ENCODE data around the gene NRIP2.
"Not testable (repeated sequence)": the region's sequence is repeated elsewhere in the genome, so short reads cannot be mapped to it uniquely, and the experiment has no call there.

Gene NRIP2, protein sequence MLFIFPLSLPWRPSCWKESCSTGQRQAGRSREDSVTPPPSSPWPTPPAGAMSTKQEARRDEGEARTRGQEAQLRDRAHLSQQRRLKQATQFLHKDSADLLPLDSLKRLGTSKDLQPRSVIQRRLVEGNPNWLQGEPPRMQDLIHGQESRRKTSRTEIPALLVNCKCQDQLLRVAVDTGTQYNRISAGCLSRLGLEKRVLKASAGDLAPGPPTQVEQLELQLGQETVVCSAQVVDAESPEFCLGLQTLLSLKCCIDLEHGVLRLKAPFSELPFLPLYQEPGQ

GRCh38 chr12:2834581-2835491, at the start of gene NRIP2:
Gene NRIP2 (minus strand): TSS chr12:2835035. CDS start chr12:2834983, 52 bp downstream.
- DNase-seq (ENCODE audit: low read depth) = no peak

DNA sequence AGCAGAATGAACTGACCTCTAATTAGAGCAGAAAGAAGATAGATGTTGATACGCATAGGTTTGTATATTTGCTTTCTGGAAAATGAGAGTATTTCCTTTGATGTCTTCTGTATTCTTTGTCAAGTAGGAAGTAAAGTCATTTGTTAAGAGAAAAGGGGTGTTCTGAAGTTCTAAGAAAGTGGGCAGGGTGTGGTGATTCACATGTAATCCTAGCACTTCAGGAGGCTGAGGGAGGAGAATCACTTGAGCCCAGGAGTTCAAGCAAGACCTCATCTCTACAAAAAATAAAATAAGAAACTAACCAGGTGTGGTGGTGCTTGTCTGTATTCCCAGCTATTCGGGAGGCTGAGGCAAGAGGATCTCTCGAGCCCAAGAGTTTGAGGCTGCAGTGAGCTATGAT, 45.0 kb upstream of the NRIP2 start:
- no peak for DNase-seq (ENCODE audit: low read depth)

DNA sequence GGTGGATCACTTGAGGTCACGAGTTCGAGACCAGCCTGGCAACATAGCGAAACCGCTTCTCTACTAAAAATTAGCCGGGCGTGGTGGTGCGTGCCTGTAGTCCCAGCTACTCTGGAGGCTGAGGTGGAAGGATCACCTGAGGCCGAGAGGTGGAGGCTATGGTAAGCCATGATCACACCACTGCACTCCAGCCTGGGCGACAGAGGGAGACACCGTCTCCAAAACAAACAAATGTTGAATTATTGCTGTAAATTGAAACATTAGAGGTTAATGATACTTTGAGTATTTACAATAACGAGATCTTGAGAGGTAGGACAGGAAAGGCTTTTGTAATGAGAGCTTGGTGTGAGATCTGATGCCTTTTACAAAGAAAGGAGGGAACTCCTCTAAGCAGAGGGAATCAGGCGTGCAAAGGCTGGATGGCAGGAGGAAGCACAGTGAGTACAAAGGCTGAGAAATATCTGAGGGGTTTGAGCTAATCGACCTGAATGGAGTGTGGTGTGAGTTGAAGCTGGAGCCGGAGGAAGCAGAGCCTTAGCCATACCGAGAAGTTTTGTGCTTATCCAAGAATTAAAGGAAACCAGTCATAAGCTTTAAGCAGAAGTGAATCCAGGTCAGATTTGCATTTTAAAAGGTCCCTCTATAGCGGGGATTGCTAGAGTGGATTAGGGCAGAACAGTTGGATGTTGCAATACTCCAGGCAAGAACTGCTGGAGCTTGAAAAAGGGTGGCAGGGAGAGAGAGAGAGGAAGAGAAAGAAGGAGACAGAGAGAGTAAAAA, 43.3 kb upstream of the NRIP2 start:
- DNase-seq (ENCODE audit: low read depth) = no peak

GRCh38 chr12:2877047-2877952, 42.5 kb upstream of the NRIP2 start, which contains the start of the genes FOXM1 and RHNO1:
Gene FOXM1 (minus strand): TSS chr12:2877174. CDS start chr12:2874478, 2,696 bp downstream.
Gene RHNO1 (plus strand): TSS chr12:2877223. CDS start chr12:2885367, 8,144 bp downstream.
- peak; percentile 75 for DNase-seq (ENCODE audit: low read depth)

- no peak for DNase-seq (ENCODE audit: low read depth)
Measured at GRCh38 chr12:2876431-2877046, 41.7 kb upstream of the NRIP2 start.

DNA sequence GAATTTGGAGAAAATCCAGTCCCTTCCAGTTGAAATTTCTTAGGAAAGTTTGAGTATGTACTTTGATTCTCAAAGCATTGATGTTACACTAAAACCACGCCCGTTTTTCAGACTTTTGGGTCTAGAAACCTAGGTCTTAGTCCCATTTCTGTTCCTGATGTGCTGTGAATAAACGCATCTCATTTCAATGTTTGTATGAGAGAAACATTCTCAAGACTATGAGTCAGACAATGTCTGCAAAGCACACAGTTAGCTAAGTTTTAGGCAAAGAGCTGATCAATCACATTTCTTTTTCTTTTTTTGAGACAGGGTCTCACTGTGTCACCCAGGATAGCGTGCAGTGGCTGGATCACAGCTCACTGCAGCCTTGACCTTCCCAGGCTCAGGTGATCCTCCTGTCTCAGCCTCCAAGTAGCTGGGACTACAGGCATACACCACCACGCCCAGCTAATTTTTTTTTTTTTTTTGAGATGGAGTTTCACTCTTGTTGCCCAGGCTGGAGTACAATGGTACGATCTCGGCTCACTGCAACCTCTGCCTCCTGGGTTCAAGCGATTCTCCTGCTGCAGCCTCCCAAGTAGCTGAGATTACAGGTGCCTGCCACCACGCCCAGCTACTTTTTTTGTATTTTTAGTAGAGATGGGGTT, 34.3 kb upstream of the NRIP2 start:
- not testable (repeated sequence) for DNase-seq (ENCODE audit: low read depth)

- no peak for DNase-seq (ENCODE audit: low read depth)
Measured at GRCh38 chr12:2864198-2864597, 29.4 kb upstream of the NRIP2 start.

DNA sequence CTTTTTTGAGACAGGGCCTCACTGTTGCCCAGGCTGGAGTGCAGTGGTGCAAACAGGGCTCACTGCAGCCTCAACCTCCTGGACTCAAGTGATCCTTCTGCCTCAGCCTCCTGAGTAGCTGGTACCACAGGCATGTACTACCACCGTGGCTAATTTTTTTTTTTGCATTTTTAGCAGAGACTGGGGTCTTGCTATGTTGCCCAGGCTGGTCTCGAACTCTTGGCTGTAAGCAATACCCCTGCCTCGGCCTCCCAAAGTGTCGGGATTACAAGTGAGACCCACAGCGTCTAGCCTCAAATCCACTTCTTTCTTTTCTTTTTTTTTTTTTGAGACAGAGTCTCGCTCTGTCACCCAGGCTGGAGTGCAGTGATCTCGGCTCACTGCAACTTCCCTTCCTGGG, 28.6 kb upstream of the NRIP2 start:
- not testable (repeated sequence) for DNase-seq (ENCODE audit: low read depth)

GRCh38 chr12:2862876-2863275, 28.0 kb upstream of the NRIP2 start:
- DNase-seq (ENCODE audit: low read depth) = no peak

DNA sequence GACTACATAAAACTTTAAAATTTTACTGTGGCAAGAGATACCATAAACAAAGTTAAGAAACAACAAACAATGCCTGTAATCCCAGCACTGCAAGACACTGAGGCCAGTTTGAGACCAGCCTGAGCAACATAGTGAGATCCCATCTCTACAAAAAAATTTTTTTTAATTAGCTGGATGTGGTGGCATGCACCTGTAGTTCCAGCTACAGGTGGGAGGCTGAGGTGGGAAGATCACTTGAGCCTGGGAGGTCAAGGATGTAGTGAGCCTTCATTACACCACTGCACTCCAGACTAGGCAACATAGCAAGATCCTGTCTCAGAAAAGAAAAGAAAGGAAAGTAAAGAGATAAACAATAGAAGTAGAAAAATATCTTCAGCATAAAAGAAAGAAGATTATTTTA, 25.3 kb upstream of the NRIP2 start:
- no peak for DNase-seq (ENCODE audit: low read depth)

GRCh38 chr12:2858944-2859421, 24.1 kb upstream of the NRIP2 start:
- no peak for DNase-seq (ENCODE audit: low read depth)

GRCh38 chr12:2858334-2858733, 23.5 kb upstream of the NRIP2 start:
- no peak for DNase-seq (ENCODE audit: low read depth)

GRCh38 chr12:2857576-2857975, 22.7 kb upstream of the NRIP2 start:
- no peak for DNase-seq (ENCODE audit: low read depth)

DNA sequence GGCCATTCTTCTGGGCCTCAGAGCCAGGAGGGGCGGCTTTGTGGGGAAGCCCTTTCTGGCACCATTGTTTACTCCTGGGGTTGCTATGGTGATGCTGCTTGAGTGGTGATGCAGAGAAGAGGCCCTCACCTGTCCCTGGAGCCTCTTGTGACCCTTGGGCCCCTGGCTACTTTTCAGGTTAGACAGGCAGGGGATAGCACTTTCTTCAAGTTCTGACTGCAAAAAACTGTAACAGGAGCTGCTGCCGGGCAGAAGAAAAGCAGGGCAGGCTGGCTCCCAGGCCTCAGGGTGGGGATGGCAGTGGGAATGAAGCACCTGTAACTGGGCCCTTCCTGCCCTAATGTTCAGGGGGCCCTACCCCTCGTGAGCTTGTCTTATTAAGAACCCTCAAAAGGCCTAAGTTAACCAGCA, 22.2 kb upstream of the NRIP2 start, which contains the start of gene TEX52:
Gene TEX52, minus strand, starts transcription at position 19 of the 411 bp plus-strand sequence. Its CDS starts 13 bp downstream, at position 6.
- DNase-seq (ENCODE audit: low read depth) = no peak

DNA sequence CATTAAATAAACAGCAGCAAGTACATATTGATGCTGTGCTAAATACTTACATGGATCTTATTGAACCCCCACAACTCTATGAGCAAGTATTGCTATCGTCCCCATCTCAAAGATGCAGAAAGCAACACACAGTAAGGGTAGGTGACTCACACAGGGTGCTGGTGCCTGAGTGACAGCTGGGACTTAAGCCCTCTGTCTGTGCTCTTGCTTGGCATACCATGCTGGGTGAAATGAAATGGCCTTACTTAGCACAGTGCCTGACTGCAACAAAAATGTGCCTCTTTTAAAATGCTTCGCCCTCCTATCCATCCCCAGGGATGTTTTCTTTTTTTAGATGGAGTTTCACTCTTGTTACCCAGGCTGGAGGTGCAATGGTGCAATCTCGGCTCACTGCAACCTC, 21.2 kb upstream of the NRIP2 start:
- DNase-seq (ENCODE audit: low read depth) = no peak

GRCh38 chr12:2855546-2855945, 20.7 kb upstream of the NRIP2 start:
- DNase-seq (ENCODE audit: low read depth) = no peak

- no peak for DNase-seq (ENCODE audit: low read depth)
Measured at GRCh38 chr12:2854669-2855453, 20.0 kb upstream of the NRIP2 start.

DNA sequence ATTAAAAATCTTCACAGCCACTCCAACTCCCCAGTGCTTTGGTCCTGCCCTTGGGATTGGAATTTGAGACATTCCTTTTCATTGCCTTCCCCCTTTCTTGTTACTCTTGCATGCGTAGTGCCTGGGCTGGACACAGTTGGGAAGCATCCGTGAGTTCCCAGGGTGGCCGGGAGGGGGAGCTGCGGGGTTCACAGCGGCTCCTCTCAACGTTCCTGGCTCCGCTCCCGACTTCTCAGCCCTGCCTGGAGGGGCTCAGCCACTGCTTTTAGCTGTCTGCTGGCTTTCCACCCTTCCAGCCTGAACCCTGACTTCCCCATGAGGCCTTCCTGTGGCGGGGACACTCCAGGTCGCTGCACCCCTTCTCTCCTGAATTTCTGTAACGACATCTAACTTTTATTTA, 18.8 kb upstream of the NRIP2 start:
- no peak for DNase-seq (ENCODE audit: low read depth)

- DNase-seq (ENCODE audit: low read depth) = no peak
Measured at GRCh38 chr12:2851931-2852330, 17.1 kb upstream of the NRIP2 start.
